ENCODE results near the gene HS6ST2. TPM values are rescaled to one million over a fixed set of nuclear protein-coding genes. Genes with fewer than 3 reads are reported as not detected.

The HS6ST2 gene
- total RNA-seq, 1 donor from 2014 or later, result 43.2 TPM

DNA sequence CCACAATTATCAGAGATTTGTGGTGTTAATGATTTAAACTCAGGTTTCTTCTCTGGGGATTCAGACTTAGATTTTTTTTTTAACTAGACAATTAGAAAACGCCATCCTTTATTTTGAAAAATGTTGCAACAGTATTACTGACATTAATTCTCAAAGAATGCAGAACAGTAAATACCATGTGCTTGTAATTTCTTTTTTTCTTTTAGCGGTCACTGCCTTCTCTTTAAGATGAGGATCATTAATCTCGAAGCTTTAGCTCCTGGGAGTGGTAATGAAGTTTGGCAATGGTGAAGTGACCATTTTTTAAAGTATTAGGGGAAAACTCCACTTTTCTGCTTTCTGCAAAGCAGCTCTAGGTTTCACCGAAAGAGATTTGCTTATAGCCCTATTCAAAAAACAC is 305.6 kb downstream of the HS6ST2 start:
- Histone ChIP-seq H3K4me2 (no peak overlapping the region), H3K9ac (no peak overlapping the region), H3K27ac (no peak overlapping the region), H3K36me3 (no peaks in the 10 kb centered on the region), H3K9me3 (ENCODE audit: low read depth) (peaks cover 6% of the 10 kb centered on the region), H3K27me3 (no peaks in the 10 kb centered on the region), H3F3A (ENCODE audit: low read depth) (peaks cover 6% of the 10 kb centered on the region), H3K4me1 (peaks cover 12% of the 10 kb centered on the region), H3K4me3 (no peak overlapping the region), H4K20me1 (ENCODE audit: low read depth) (no peaks in the 10 kb centered on the region), H2AFZ (replicated peaks) (no peak overlapping the region), H3K79me2 (ENCODE audit: low read depth) (no peaks in the 10 kb centered on the region)
- Mint-ChIP-seq H3K4me3 (no peak overlapping the region), H3K36me3 (no peaks in the 10 kb centered on the region), H3K27ac (no peak overlapping the region), H3K27me3 (ENCODE audit: insufficient read depth, low read depth) (peaks cover 2% of the 10 kb centered on the region), H3K9me3 (no peaks in the 10 kb centered on the region), H3K4me1 (peaks cover 7% of the 10 kb centered on the region)
- TF ChIP-seq EZH2 (IDR thresholded peaks at IDR 0.05) (no peak), EZH2phosphoT487 (IDR thresholded peaks at IDR 0.05) (no peak)
- TF ChIP-seq, protein P1, sequence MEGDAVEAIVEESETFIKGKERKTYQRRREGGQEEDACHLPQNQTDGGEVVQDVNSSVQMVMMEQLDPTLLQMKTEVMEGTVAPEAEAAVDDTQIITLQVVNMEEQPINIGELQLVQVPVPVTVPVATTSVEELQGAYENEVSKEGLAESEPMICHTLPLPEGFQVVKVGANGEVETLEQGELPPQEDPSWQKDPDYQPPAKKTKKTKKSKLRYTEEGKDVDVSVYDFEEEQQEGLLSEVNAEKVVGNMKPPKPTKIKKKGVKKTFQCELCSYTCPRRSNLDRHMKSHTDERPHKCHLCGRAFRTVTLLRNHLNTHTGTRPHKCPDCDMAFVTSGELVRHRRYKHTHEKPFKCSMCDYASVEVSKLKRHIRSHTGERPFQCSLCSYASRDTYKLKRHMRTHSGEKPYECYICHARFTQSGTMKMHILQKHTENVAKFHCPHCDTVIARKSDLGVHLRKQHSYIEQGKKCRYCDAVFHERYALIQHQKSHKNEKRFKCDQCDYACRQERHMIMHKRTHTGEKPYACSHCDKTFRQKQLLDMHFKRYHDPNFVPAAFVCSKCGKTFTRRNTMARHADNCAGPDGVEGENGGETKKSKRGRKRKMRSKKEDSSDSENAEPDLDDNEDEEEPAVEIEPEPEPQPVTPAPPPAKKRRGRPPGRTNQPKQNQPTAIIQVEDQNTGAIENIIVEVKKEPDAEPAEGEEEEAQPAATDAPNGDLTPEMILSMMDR (IDR thresholded peaks at IDR 0.05), result no peak
- DNase-seq (ENCODE audit: low spot score), result no peak

DNA sequence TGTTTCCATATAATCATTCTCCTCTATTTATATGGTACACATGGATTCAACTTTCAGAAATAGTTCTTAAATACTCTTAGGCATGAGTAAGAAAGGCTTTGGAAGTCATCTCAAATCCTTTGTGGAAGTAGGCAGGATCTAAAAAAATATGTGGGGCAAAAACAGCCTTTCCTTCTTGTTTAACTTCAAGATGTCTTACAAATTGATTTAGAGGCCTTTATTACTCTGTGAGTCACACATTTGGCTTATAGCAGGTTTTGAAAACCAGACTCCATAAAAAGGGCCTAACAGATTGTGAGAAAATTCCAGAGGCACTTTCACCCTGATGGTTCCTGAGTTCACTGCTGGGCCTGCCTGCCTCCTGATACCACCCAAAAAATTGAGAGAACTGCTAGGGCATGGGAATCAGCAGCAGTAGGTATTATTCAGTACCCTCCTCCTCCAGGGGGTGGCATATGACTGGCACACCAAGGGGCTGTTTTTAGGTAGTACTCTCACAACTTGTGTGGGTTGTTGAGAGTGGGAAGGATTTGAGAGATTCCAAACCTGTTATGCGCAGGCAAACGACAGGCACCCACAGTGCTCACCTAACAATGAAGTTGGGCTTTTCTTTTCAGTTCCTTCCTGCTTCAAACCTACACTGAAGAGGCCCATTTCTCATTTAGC is 306.9 kb downstream of the HS6ST2 start:
- no peaks in the 10 kb centered on the region for H3K36me3 Mint-ChIP-seq
- DNase-seq (ENCODE audit: low spot score), result no peak
- peaks cover 7% of the 10 kb centered on the region for H3K4me1 Mint-ChIP-seq
- Histone ChIP-seq H3K27ac (no peak overlapping the region), H3K79me2 (ENCODE audit: low read depth) (no peaks in the 10 kb centered on the region), H3K4me2 (no peak overlapping the region), H3K9me3 (ENCODE audit: low read depth) (peaks cover 6% of the 10 kb centered on the region), H3K9ac (no peak overlapping the region), H3K27me3 (no peaks in the 10 kb centered on the region), H3K4me3 (no peak overlapping the region), H3F3A (ENCODE audit: low read depth) (peaks cover 6% of the 10 kb centered on the region), H3K36me3 (no peaks in the 10 kb centered on the region), H3K4me1 (peaks cover 12% of the 10 kb centered on the region), H4K20me1 (ENCODE audit: low read depth) (no peaks in the 10 kb centered on the region), H2AFZ (replicated peaks) (no peak overlapping the region)
- TF ChIP-seq EZH2 (IDR thresholded peaks at IDR 0.05), result no peak
- TF ChIP-seq, protein P1 (IDR thresholded peaks at IDR 0.05), result peak; percentile 23
- no peaks in the 10 kb centered on the region for H3K27me3 Mint-ChIP-seq (ENCODE audit: insufficient read depth, low read depth)
- peaks cover under 1% of the 10 kb centered on the region for H3K9me3 Mint-ChIP-seq
- H3K4me3 Mint-ChIP-seq, result no peak overlapping the region
- H3K27ac Mint-ChIP-seq, result no peak overlapping the region

DNA sequence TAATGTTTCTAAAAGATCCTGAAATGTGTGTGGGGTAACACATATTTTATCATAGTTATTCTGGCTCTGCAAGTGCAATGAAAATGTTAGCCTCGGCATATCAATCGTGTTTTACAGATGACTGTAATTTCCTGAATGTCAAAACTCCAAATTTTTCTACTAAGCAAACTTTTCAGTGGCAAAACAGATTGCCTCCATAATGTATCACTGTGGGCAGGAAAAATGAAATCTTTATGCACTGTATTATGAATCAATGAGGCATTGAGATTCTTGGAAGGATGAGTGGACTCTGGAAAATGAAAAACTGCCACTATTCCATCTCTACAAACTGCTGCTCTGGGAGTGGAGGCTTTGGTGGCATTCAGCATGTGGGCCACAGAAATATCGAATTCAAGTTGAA is 309.5 kb downstream of the HS6ST2 start:
- Mint-ChIP-seq H3K4me1 (peaks cover 5% of the 10 kb centered on the region), H3K27ac (no peak overlapping the region), H3K27me3 (ENCODE audit: insufficient read depth, low read depth) (no peaks in the 10 kb centered on the region), H3K36me3 (peaks cover 3% of the 10 kb centered on the region), H3K4me3 (no peak overlapping the region), H3K9me3 (peaks cover 3% of the 10 kb centered on the region)
- no peaks in the 10 kb centered on the region for H3K36me3 ChIP-seq
- H3K9ac ChIP-seq, result no peak overlapping the region
- TF ChIP-seq, protein P1 (IDR thresholded peaks at IDR 0.05), result no peak
- TF ChIP-seq EZH2 (IDR thresholded peaks at IDR 0.05) (no peak), EZH2phosphoT487 (IDR thresholded peaks at IDR 0.05) (no peak)
- no peak overlapping the region for H2AFZ ChIP-seq (replicated peaks)
- no peak for DNase-seq (ENCODE audit: low spot score)
- no peaks in the 10 kb centered on the region for H3K27me3 ChIP-seq
- H3K79me2 ChIP-seq (ENCODE audit: low read depth), result no peaks in the 10 kb centered on the region
- H3K27ac ChIP-seq, result no peak overlapping the region
- no peak overlapping the region for H3K4me2 ChIP-seq
- peaks cover 12% of the 10 kb centered on the region for H3K4me1 ChIP-seq
- peaks cover 6% of the 10 kb centered on the region for H3F3A ChIP-seq (ENCODE audit: low read depth)
- no peak overlapping the region for H3K4me3 ChIP-seq
- peaks cover 6% of the 10 kb centered on the region for H3K9me3 ChIP-seq (ENCODE audit: low read depth)
- no peaks in the 10 kb centered on the region for H4K20me1 ChIP-seq (ENCODE audit: low read depth)

Data from neural progenitor cell (in vitro differentiated cells).